Uterus (tissue), 4 donors: ENCODE measurements around the gene FCER1A. TPM values are rescaled to one million over a fixed set of nuclear protein-coding genes. Genes with fewer than 3 reads are reported as not detected.

Experiments used
- DNase-seq, 2 donors: peaks; one replicate each; pipeline ENCODE4 v3.0.0-alpha.2; 2019 to 2020
- H3K27ac ChIP-seq, 2 donors: fragments of 200-600 bp; sonication (generic); 1 replicate in 1 of 2; 2 replicates in 1 of 2; pipeline ENCODE4 v1.5.1; 2016 to 2018
- H3K27me3 ChIP-seq, 2 donors: fragments of 200-600 bp; sonication (generic); one replicate each; pipeline ENCODE4 v1.5.1; 2018 to 2019; ENCODE audit warnings: control low read depth in 1 of 2
- H3K36me3 ChIP-seq, 2 donors: fragments of 200-600 bp; sonication (generic); one replicate each; pipeline ENCODE4 v1.5.1; 2019; ENCODE audit warnings: control low read depth in 1 of 2
- H3K4me1 ChIP-seq, 2 donors: fragments of 200-600 bp; sonication (generic); one replicate each; pipeline ENCODE4 v1.5.1; 2018 to 2019; ENCODE audit warnings: control low read depth in 1 of 2
- H3K4me3 ChIP-seq, 2 donors: fragments of 200-600 bp; sonication (generic); 1 replicate in 1 of 2; 2 replicates in 1 of 2; pipeline ENCODE4 v1.5.1; 2018 to 2019; ENCODE audit warnings: mild to moderate bottlenecking in 1 of 2
- H3K9me3 ChIP-seq, 2 donors: fragments of 200-600 bp; sonication (generic); one replicate each; pipeline ENCODE4 v1.5.1; 2019; ENCODE audit warnings: control low read depth in 1 of 2
- POLR2A ChIP-seq, 2 donors: fragments of 450-650 bp; IDR thresholded peaks; one replicate each; pipeline ENCODE4 v1.6.1; 2016; ENCODE audit warnings: antibody characterized with exemption in 2 of 2, mild to moderate bottlenecking in 1 of 2, moderate library complexity in 1 of 2
- intact Hi-C: fragments of 100-400 bp; cut with DNase I; formaldehyde crosslinking; loops from one replicate; pipeline ENCODE4 v1.15.1; 2023; ENCODE audit warnings: low total_unique reads
- total RNA-seq, 4 donors: library from RNA; depleted of rRNA in 3 of 4; stranded (reverse); fragments of >200 nt in 3 of 4; gene quantifications; one replicate each; pipeline versions ENCODE4 v1.1.0 to v1.2.4, GENCODE V29; 2014 to 2023
- TF ChIP-seq, protein P1 (sequence below), 4 experiments: fragments of 200-600 bp in 2 of 4; fragments of 450-650 bp in 2 of 4; sonication (generic) in 2 of 4; IDR thresholded peaks; one replicate each; pipeline ENCODE4 v1.5.1; 2016 to 2019; ENCODE audit warnings: antibody characterized with exemption in 4 of 4, mild to moderate bottlenecking in 2 of 4, moderate library complexity in 1 of 4
- donor health status: DM: yes; HTN: yes; CAD: no.

FCER1A gene
- total RNA-seq, 4 donors from 2014 or later, result 0.76 to 1.5 TPM; not detected in 2

DNA sequence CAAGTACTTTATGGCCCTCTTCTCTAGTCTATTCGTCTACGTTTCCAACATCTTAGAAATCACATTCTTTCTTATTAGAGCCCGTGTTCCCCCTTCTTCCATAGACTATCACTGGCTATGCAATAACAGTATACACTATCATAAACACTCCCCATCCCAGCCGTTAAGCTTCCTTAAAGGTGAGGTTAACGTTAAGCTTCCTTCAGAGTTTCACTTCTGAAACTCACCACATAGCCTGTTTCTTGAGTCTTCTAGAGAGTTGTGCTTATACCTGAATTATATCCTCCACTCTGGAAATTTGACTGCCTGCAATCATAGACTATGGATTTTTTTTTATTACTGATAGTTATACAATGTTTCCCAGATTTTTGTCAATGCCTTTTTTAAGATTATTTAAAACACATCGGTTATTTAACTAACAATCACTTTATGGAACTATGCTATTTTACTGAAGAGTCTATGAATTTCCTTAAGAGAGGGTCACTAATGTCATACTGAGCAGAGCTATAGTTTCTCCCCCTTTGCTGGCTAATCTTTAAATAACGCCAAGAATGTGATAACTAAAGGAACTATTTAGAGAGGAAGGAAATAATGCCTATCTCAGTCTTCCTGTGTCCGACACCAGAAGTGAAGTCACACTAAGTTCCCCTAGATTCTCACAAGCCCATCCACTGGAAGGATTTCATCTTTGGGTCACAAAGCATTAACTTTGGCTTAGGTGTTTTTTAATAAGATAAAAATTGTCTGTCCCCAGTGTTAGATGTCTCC lies 16.8 kb downstream of the FCER1A start:
- no peaks in the 10 kb centered on the region for H3K9me3 ChIP-seq
- TF ChIP-seq, protein P1, sequence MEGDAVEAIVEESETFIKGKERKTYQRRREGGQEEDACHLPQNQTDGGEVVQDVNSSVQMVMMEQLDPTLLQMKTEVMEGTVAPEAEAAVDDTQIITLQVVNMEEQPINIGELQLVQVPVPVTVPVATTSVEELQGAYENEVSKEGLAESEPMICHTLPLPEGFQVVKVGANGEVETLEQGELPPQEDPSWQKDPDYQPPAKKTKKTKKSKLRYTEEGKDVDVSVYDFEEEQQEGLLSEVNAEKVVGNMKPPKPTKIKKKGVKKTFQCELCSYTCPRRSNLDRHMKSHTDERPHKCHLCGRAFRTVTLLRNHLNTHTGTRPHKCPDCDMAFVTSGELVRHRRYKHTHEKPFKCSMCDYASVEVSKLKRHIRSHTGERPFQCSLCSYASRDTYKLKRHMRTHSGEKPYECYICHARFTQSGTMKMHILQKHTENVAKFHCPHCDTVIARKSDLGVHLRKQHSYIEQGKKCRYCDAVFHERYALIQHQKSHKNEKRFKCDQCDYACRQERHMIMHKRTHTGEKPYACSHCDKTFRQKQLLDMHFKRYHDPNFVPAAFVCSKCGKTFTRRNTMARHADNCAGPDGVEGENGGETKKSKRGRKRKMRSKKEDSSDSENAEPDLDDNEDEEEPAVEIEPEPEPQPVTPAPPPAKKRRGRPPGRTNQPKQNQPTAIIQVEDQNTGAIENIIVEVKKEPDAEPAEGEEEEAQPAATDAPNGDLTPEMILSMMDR (IDR thresholded peaks at IDR 0.05), result no peak
- TF ChIP-seq POLR2A (IDR thresholded peaks at IDR 0.05), result no peak

DNA sequence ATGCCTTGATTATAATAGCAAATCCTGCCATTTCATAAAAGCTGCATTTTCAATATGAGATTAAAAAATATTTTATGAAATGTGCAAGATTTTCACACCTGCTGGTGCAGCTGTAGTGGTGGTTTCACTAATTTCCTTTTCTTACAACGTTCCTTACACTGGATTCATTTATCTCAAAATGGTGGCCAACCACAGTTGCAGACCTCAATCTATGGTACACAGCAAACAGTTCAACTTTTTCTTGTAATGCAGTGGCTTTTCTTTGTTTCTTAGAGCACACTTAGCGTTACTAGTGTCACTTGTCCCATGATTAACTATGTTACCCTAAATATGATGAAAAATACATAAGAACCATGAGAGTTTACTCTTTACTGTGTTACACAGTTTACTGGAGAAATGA lies 32.7 kb downstream of the FCER1A start:
- no peaks in the 10 kb centered on the region for H3K27me3 ChIP-seq
- no peak overlapping the region for H3K27ac ChIP-seq
- no peak for DNase-seq
- TF ChIP-seq, protein P1 (IDR thresholded peaks at IDR 0.05), result no peak
- TF ChIP-seq POLR2A (IDR thresholded peaks at IDR 0.05), result no peak
- H3K9me3 ChIP-seq, result peaks cover 0 to 5% of the 10 kb centered on the region in 2 donors
- H3K4me1 ChIP-seq, result no peaks in the 10 kb centered on the region
- intact Hi-C loops, result no loop called here
- no peaks in the 10 kb centered on the region for H3K36me3 ChIP-seq
- no peak overlapping the region for H3K4me3 ChIP-seq

More for the DNA sequence above, 16.8 kb downstream of the FCER1A start:
- no peaks in the 10 kb centered on the region for H3K27me3 ChIP-seq
- no peak overlapping the region for H3K27ac ChIP-seq
- H3K36me3 ChIP-seq, result no peaks in the 10 kb centered on the region
- no peak for DNase-seq
- no peaks in the 10 kb centered on the region for H3K4me1 ChIP-seq
- no peak overlapping the region for H3K4me3 ChIP-seq
- intact Hi-C loops, result no loop called here

DNA sequence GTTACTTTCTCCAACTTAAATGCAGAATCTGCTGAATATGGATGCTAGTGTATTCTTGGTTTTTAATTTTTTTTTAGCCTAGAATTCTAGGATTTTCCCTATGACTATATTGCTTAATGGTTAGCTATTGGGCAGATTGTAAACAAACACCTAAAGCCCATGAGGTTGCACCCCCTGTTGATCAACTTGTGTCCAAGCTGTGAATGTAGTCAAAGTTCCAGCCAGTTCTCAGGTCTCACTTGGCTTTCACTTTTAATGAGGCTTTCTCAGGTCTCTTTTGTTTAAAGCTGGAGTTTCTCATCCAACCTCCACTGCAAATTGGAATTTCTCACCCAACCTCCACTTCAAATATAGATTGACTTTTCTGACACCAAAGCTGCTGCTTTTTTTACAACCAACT lies 35.9 kb downstream of the FCER1A start:
- no peak for DNase-seq
- intact Hi-C loops, result no loop called here
- H3K9me3 ChIP-seq, result peaks cover 0 to 5% of the 10 kb centered on the region in 2 donors
- H3K4me3 ChIP-seq, result no peak overlapping the region
- no peak for TF ChIP-seq POLR2A (IDR thresholded peaks at IDR 0.05)
- TF ChIP-seq, protein P1 (IDR thresholded peaks at IDR 0.05), result no peak
- H3K36me3 ChIP-seq, result no peaks in the 10 kb centered on the region
- H3K4me1 ChIP-seq, result no peaks in the 10 kb centered on the region
- H3K27me3 ChIP-seq, result no peaks in the 10 kb centered on the region
- no peak overlapping the region for H3K27ac ChIP-seq

DNA sequence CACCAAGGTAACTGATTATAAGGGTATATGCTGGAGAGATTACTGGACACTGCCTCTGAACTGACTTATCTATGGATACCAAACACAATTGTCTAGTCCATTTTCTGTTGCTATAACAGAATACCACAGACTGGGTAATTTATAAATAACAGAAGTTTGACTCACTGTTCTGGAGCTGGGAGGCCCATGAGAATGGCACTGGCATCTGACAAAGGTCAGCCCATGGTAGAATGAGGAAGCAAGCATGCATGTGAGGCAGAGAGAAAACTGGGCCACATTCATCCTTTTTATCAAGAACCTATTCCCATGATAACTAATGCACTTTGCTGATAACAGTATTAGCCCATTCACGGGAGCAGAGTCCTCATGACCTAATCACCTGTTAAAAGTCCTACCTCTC lies 37.4 kb downstream of the FCER1A start:
- Histone ChIP-seq H3K36me3 (no peaks in the 10 kb centered on the region), H3K27me3 (no peaks in the 10 kb centered on the region), H3K4me3 (no peak overlapping the region), H3K9me3 (peaks cover 0 to 5% of the 10 kb centered on the region in 2 donors), H3K4me1 (no peaks in the 10 kb centered on the region), H3K27ac (no peak overlapping the region)
- no peak for DNase-seq
- TF ChIP-seq, protein P1 (IDR thresholded peaks at IDR 0.05), result no peak
- TF ChIP-seq POLR2A (IDR thresholded peaks at IDR 0.05), result no peak
- intact Hi-C loops, result no loop called here

DNA sequence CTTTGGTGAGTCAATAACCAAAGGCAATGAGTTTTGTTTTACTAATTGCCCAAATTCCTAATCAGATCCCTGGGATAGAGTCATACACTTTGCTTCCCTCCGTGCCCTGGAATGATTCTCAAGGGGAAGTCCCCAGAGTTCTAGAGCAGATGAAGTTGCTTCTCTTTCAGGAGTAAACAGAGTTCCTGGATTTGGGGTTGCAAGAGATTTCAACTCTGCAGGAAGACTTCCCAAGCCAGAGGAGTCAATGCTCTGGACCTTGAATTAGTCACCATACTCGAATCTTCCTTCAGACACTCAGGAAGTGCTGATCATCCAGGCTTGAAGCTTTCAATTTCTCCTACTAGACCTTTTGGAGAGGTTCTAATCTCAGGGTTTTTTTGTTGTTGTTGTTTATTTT lies 39.6 kb downstream of the FCER1A start:
- no peaks in the 10 kb centered on the region for H3K36me3 ChIP-seq
- H3K9me3 ChIP-seq, result peaks cover 0 to 5% of the 10 kb centered on the region in 2 donors
- TF ChIP-seq POLR2A (IDR thresholded peaks at IDR 0.05), result no peak
- TF ChIP-seq, protein P1 (IDR thresholded peaks at IDR 0.05), result no peak
- intact Hi-C loops, result no loop called here
- H3K4me1 ChIP-seq, result no peaks in the 10 kb centered on the region
- H3K27me3 ChIP-seq, result no peaks in the 10 kb centered on the region
- no peak for DNase-seq
- no peak overlapping the region for H3K27ac ChIP-seq
- H3K4me3 ChIP-seq, result no peak overlapping the region
